ENCODE results near the gene CHIA.

DNA sequence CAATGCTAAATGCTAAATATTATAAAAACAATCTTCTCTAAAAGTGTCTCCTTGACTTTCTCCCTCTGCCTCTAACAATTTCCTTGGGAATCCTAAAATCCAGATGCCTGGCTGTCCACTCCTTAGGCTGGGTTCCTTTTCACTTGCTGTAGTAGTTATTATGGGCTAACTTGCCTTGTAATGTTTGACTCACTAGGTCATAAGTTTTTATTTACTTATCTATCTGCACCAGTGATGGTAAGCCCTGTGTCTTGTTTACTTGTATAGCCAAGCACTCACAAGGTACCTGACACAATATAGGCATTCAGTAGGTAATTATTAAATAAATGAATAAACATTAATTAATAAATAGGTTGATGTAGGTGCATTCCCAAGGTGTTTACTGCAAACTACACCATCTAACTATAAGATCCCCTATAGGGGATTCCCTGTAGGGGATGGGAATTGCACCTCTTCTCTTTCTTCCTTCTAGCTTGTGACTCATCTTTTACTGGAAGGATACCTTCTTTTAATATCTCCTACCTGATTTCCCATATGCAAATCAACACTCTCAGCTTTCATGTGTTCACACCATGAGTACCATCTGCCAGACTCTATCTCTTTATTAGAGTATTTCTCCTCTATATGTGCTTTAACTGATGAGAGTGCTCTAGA, 14.7 kb upstream of the CHIA start:
- TF ChIP-seq, protein P1, sequence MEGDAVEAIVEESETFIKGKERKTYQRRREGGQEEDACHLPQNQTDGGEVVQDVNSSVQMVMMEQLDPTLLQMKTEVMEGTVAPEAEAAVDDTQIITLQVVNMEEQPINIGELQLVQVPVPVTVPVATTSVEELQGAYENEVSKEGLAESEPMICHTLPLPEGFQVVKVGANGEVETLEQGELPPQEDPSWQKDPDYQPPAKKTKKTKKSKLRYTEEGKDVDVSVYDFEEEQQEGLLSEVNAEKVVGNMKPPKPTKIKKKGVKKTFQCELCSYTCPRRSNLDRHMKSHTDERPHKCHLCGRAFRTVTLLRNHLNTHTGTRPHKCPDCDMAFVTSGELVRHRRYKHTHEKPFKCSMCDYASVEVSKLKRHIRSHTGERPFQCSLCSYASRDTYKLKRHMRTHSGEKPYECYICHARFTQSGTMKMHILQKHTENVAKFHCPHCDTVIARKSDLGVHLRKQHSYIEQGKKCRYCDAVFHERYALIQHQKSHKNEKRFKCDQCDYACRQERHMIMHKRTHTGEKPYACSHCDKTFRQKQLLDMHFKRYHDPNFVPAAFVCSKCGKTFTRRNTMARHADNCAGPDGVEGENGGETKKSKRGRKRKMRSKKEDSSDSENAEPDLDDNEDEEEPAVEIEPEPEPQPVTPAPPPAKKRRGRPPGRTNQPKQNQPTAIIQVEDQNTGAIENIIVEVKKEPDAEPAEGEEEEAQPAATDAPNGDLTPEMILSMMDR (IDR thresholded peaks at IDR 0.05), result no peak
- TF ChIP-seq POLR2A (IDR thresholded peaks at IDR 0.05), result no peak
